Endothelial cell of umbilical vein (primary cell): ENCODE results near the gene CTIF.

Experiments used
- CTCF ChIP-seq, 2 donors: IDR thresholded peaks; 1 replicate in 1 of 2; 2 replicates in 1 of 2; pipeline ENCODE4 v1.5.1; 2011; ENCODE audit warnings: low read length in 2 of 2, mild to moderate bottlenecking in 2 of 2, moderate library complexity in 2 of 2, control low read depth in 1 of 2, inconsistent platforms in 1 of 2, low read depth in 1 of 2; ENCODE audit not compliant: insufficient read depth in 1 of 2; ENCODE audit errors: extremely low read depth in 1 of 2
- EZH2 ChIP-seq: IDR thresholded peaks from 2 replicates; pipeline ENCODE4 v1.6.1; 2012; ENCODE audit warnings: borderline replicate concordance, low read depth, mild to moderate bottlenecking, moderate library complexity, low read length, inconsistent platforms; ENCODE audit not compliant: severe bottlenecking
- FOS ChIP-seq: IDR thresholded peaks from 2 replicates; pipeline ENCODE4 v1.6.1; 2011; ENCODE audit warnings: mild to moderate bottlenecking, low read length, moderate library complexity, borderline replicate concordance; ENCODE audit not compliant: insufficient read depth
- MYC ChIP-seq: IDR thresholded peaks from one replicate; pipeline ENCODE4 v1.6.1; 2011; ENCODE audit warnings: mild to moderate bottlenecking, low read depth, low read length
- POLR2A ChIP-seq: IDR thresholded peaks from 2 replicates; pipeline ENCODE4 v1.6.1; 2012; ENCODE audit warnings: low read depth, mild to moderate bottlenecking, control low read depth, low read length
- POLR2AphosphoS5 ChIP-seq: IDR thresholded peaks from 2 replicates; pipeline ENCODE4 v1.6.1; 2012; ENCODE audit warnings: low read depth, mild to moderate bottlenecking, control low read depth, low read length, moderate library complexity; ENCODE audit not compliant: insufficient read depth

- TF ChIP-seq POLR2A (no peak), CTCF (IDR thresholded peaks at IDR 0.05; ENCODE audit: extremely low read depth in 1 of 2, insufficient read depth in 1 of 2, low read depth in 1 of 2, low read length in 2 of 2) (no peak), POLR2AphosphoS5 (no peak), EZH2 (no peak), FOS (no peak), MYC (no peak)
Observed at GRCh38 chr18:48828691-48829442, 290.0 kb downstream of the CTIF start.
